ENCODE data around the gene GRAMD1A. TPM values are rescaled to one million over a fixed set of nuclear protein-coding genes. Genes with fewer than 3 reads are reported as not detected.
A peak's percentile ranks its signal among the peaks of the same experiment; 100 is the strongest.

The GRAMD1A gene
- total and polyA plus RNA-seq, 2 of the 8 experiments (the other 6 are each of a cell fraction or from before 2014, with no cell fraction given), result 113 to 154 TPM

GRCh38 chr19:35000338-35000646 lies 169 bp downstream of the GRAMD1A start:
- CTCF ChIA-PET (ENCODE audit: partially characterized antibody), result interaction anchor here (3.5 kb wide), 1 partner anchor 28 kb away, joined by 12 read pairs; no protein-coding TSS in a partner anchor

More at GRCh38 chr19:35000338-35000646, 169 bp downstream of the GRAMD1A start:
- POLR2A ChIA-PET (ENCODE audit: partially characterized antibody), result interaction anchor here (0.6 to 22.5 kb wide), 14 partner anchors 9 to 497 kb away, joined by 3 to 366 read pairs (median 4); partner anchors contain the start of genes SCN1B and ZNF30
- no peak for TF ChIP-seq SP4 (IDR thresholded peaks at IDR 0.05; ENCODE audit: low read length)
- no peak for TF ChIP-seq RBBP5 (IDR thresholded peaks at IDR 0.05; ENCODE audit: borderline replicate concordance, low read depth, low read length)
- TF ChIP-seq TAF7 (optimal IDR thresholded peaks at IDR 0.05; ENCODE audit: borderline replicate concordance, low read depth, low read length), result peak; percentile 3
- TF ChIP-seq EP300 (IDR thresholded peaks at IDR 0.05; ENCODE audit: borderline replicate concordance in 1 of 2, low read depth in 2 of 2, low read length in 2 of 2), result peak in 1 of 2 experiments; percentile 24; a peak in 1 of 3 replicates
- peak; percentile 23; the same call in 1 of the 2 replicates for TF ChIP-seq PHF8 (conservative IDR thresholded peaks at IDR 0.05; ENCODE audit: low read depth, low read length)
- Histone ChIP-seq H3K9me3 (ENCODE audit: insufficient read depth in 2 of 2, low read depth in 1 of 2, low read length in 1 of 2) (no peaks in the 10 kb centered on the region), H2BK120ac (replicated peaks; ENCODE audit: low read depth, low read length) (no peak overlapping the region), H3K9ac (replicated peaks in 1 of 4; ENCODE audit: extremely low read depth in 1 of 4, low read depth in 3 of 4, low read length in 3 of 4) (peak overlapping the region in 2 of 4 experiments; percentile 56 to 93; a peak in 4 of 7 replicates), H3K56ac (replicated peaks; ENCODE audit: insufficient read length, low read depth, low read length) (no peak overlapping the region), H3K23me2 (ENCODE audit: low read depth, low read length) (peaks cover 18% of the 10 kb centered on the region), H2AFZ (ENCODE audit: low read length) (no peak overlapping the region), H3K4ac (replicated peaks; ENCODE audit: insufficient read length, low read depth, low read length) (no peak overlapping the region), H4K91ac (replicated peaks; ENCODE audit: insufficient read length, low read length) (no peak overlapping the region), H3K36me3 (ENCODE audit: control insufficient read depth in 2 of 4, insufficient read depth in 4 of 4, low read length in 3 of 4) (peaks cover 0 to 9% (median 3%) of the 10 kb centered on the region in 4 experiments; a peak in 4 of 8 replicates), H3K14ac (ENCODE audit: insufficient read length) (no peak overlapping the region), H2BK5ac (ENCODE audit: low read depth, low read length) (no peak overlapping the region), H3K23ac (ENCODE audit: insufficient read length) (no peak overlapping the region), H3K4me1 (replicated peaks in 1 of 4; ENCODE audit: control insufficient read depth in 3 of 4, insufficient read depth in 4 of 4, low read length in 3 of 4) (peaks cover 8 to 28% (median 20%) of the 10 kb centered on the region in 4 experiments), H4K20me1 (replicated peaks in 1 of 2; ENCODE audit: control insufficient read depth in 1 of 2, insufficient read depth in 2 of 2, low read length in 2 of 2) (peaks cover 23 to 32% of the 10 kb centered on the region in 2 experiments), H2BK20ac (ENCODE audit: low read length) (no peak overlapping the region), H3K27ac (ENCODE audit: low read depth, low read length) (peak overlapping the region; percentile 95; the same call in 1 of the 2 replicates), H3K79me1 (ENCODE audit: low read depth, low read length) (peaks cover 13% of the 10 kb centered on the region), H2BK12ac (ENCODE audit: low read depth, low read length) (no peak overlapping the region), H4K8ac (ENCODE audit: extremely low read depth, insufficient read depth, low read length) (peak overlapping the region; percentile 90), H2AK5ac (ENCODE audit: low read depth, low read length) (no peak overlapping the region), H3K79me2 (ENCODE audit: control insufficient read depth in 1 of 2, insufficient read depth in 2 of 2, low read length in 2 of 2) (peaks cover 31 to 47% of the 10 kb centered on the region in 2 experiments), H4K5ac (ENCODE audit: insufficient read length, low read depth, low read length) (no peak overlapping the region), H2BK15ac (ENCODE audit: low read length) (no peak overlapping the region), H3K4me3 (ENCODE audit: extremely low read depth in 1 of 4, insufficient read depth in 2 of 4, low read depth in 3 of 4, low read length in 4 of 4) (peak overlapping the region in 3 of 4 experiments; percentile 72 to 92 (median 83); a peak in 5 of 8 replicates), H3K4me2 (ENCODE audit: insufficient read depth in 1 of 2, low read depth in 2 of 2, low read length in 2 of 2) (peak overlapping the region; percentile 99; a peak in 1 of 4 replicates), H3K18ac (ENCODE audit: extremely low read depth, low read length) (no peak overlapping the region), H3K27me3 (replicated peaks in 1 of 4; ENCODE audit: control insufficient read depth in 3 of 4, extremely low read depth in 1 of 4, insufficient read depth in 3 of 4, low read length in 3 of 4) (no peaks in the 10 kb centered on the region)
- WGBS, 2 experiments (ENCODE audit: extremely low coverage in 1 of 2, insufficient coverage in 1 of 2, insufficient read length in 1 of 2, insufficient replicate concordance in 2 of 2, low coverage in 1 of 2, low lambda C conversion rate in 2 of 2, missing lambda C conversion rate in 1 of 2), result no CpG with 5 or more reads among the region's 37 CpGs
- FAIRE-seq (no peak), DNase-seq (ENCODE audit: low read depth in 1 of 2, low spot score in 2 of 2) (no peak)

Measured in H1 (cell line).